Loucy (cell line): ENCODE results near the gene GNPTAB.
A peak's percentile ranks its signal among the peaks of the same experiment; 100 is the strongest.

Experiments used
- H2AFZ ChIP-seq: fragments of 200-600 bp; sonication (generic); 2 replicates; pipeline ENCODE4 v1.6.0; 2016; ENCODE audit warnings: antibody characterized with exemption, mild to moderate bottlenecking, low read length, moderate library complexity
- H3F3A ChIP-seq: fragments of 200-600 bp; 2 replicates; pipeline ENCODE4 v1.6.0; 2016; ENCODE audit warnings: antibody characterized with exemption, low read depth, mild to moderate bottlenecking
- H3K27me3 ChIP-seq: fragments of 200-600 bp; sonication (generic); 2 replicates; pipeline ENCODE4 v1.6.1; 2014; ENCODE audit warnings: low read length, mild to moderate bottlenecking; ENCODE audit not compliant: insufficient read depth, poor library complexity, severe bottlenecking
- H3K36me3 ChIP-seq: fragments of 200-600 bp; sonication (generic); 2 replicates; pipeline ENCODE4 v1.6.1; 2016; ENCODE audit warnings: low read length; ENCODE audit not compliant: insufficient read depth
- H3K4me1 ChIP-seq: fragments of 200-600 bp; sonication (generic); 2 replicates; pipeline ENCODE4 v1.5.1; 2014; ENCODE audit warnings: low read length, mild to moderate bottlenecking; ENCODE audit not compliant: insufficient read depth, poor library complexity, severe bottlenecking
- H3K4me2 ChIP-seq: fragments of 200-600 bp; sonication (generic); 2 replicates; pipeline ENCODE4 v1.6.0; 2014; ENCODE audit warnings: antibody characterized with exemption, low read length, low read depth, mild to moderate bottlenecking; ENCODE audit not compliant: poor library complexity, severe bottlenecking
- H3K4me3 ChIP-seq: fragments of 200-600 bp; sonication (generic); 2 replicates; pipeline ENCODE4 v1.5.1; 2014; ENCODE audit warnings: low read length, mild to moderate bottlenecking, mixed read lengths; ENCODE audit not compliant: poor library complexity, severe bottlenecking
- H3K79me2 ChIP-seq: fragments of 200-600 bp; sonication (generic); 2 replicates; pipeline ENCODE4 v1.6.1; 2014; ENCODE audit warnings: low read length; ENCODE audit not compliant: insufficient read depth
- H3K9ac ChIP-seq: fragments of 200-600 bp; sonication (generic); 2 replicates; pipeline ENCODE4 v1.6.0; 2014; ENCODE audit warnings: mild to moderate bottlenecking, low read depth, low read length, moderate library complexity; ENCODE audit not compliant: poor library complexity, severe bottlenecking
- H3K9me2 ChIP-seq: fragments of 200-600 bp; sonication (generic); replicated peaks from 2 replicates; pipeline ENCODE4 v1.6.1; 2016; ENCODE audit warnings: low read depth, low read length, mixed read lengths
- H3K9me3 ChIP-seq: fragments of 200-600 bp; sonication (generic); 2 replicates; pipeline ENCODE4 v1.6.1; 2014; ENCODE audit warnings: mild to moderate bottlenecking, antibody characterized with exemption, low read length, low read depth; ENCODE audit not compliant: insufficient read depth
- H4K20me1 ChIP-seq: fragments of 200-600 bp; sonication (generic); 2 replicates; pipeline ENCODE4 v1.6.0; 2014; ENCODE audit warnings: antibody characterized with exemption, low read length, mild to moderate bottlenecking; ENCODE audit not compliant: insufficient read depth, poor library complexity, severe bottlenecking
- EZH2phosphoT487 ChIP-seq: fragments of 200-600 bp; IDR thresholded peaks from 2 replicates; pipeline ENCODE4 v1.6.1; 2018; ENCODE audit warnings: antibody characterized with exemption, mild to moderate bottlenecking, moderate library complexity, borderline replicate concordance
- TF ChIP-seq, protein P1 (sequence below): fragments of 200-600 bp; sonication (generic); conservative IDR thresholded peaks from 2 replicates; pipeline ENCODE4 v1.5.1; 2014; ENCODE audit warnings: mild to moderate bottlenecking, antibody characterized with exemption, low read length

GNPTAB gene

DNA sequence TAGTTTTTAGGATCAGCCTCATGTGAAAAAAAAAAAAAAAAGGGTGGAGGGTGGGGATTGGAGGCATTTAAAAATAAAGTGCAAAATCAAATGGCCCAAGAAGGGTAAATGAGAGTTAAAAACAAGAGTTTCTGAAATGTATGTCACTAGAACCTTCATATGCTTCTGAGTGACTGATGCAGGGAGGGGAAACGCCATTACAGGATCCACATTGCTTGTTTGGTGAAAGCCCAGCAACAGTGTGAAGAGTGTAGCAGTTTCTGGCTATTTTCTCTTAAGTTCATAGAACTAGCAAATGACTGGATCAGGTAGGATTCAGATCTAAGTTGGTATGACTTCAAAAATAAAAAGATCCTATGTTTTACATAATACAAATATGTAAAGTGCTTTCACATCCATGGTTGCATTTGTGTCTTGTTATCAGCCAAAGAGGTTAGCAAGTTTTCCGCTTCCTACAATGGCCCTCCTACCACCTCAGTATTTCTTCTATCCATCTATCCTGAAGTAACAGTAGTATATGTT, 130.4 kb downstream of the GNPTAB start:
- H3K79me2 ChIP-seq, result peaks cover 70% of the 10 kb centered on the region
- H3K9ac ChIP-seq, result peak overlapping the region; percentile 83
- no peaks in the 10 kb centered on the region for H3K9me2 ChIP-seq
- H3K27me3 ChIP-seq, result no peaks in the 10 kb centered on the region
- H2AFZ ChIP-seq, result no peak overlapping the region
- H3K4me3 ChIP-seq, result peak overlapping the region; percentile 81
- peaks cover 50% of the 10 kb centered on the region for H3K4me1 ChIP-seq
- H3K4me2 ChIP-seq, result peak overlapping the region; percentile 78
- H4K20me1 ChIP-seq, result peaks cover 30% of the 10 kb centered on the region
- no peaks in the 10 kb centered on the region for H3K36me3 ChIP-seq
- TF ChIP-seq, protein P1, sequence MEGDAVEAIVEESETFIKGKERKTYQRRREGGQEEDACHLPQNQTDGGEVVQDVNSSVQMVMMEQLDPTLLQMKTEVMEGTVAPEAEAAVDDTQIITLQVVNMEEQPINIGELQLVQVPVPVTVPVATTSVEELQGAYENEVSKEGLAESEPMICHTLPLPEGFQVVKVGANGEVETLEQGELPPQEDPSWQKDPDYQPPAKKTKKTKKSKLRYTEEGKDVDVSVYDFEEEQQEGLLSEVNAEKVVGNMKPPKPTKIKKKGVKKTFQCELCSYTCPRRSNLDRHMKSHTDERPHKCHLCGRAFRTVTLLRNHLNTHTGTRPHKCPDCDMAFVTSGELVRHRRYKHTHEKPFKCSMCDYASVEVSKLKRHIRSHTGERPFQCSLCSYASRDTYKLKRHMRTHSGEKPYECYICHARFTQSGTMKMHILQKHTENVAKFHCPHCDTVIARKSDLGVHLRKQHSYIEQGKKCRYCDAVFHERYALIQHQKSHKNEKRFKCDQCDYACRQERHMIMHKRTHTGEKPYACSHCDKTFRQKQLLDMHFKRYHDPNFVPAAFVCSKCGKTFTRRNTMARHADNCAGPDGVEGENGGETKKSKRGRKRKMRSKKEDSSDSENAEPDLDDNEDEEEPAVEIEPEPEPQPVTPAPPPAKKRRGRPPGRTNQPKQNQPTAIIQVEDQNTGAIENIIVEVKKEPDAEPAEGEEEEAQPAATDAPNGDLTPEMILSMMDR, result no peak
- TF ChIP-seq EZH2phosphoT487, result no peak
- H3F3A ChIP-seq, result no peaks in the 10 kb centered on the region
- H3K9me3 ChIP-seq, result no peaks in the 10 kb centered on the region

DNA sequence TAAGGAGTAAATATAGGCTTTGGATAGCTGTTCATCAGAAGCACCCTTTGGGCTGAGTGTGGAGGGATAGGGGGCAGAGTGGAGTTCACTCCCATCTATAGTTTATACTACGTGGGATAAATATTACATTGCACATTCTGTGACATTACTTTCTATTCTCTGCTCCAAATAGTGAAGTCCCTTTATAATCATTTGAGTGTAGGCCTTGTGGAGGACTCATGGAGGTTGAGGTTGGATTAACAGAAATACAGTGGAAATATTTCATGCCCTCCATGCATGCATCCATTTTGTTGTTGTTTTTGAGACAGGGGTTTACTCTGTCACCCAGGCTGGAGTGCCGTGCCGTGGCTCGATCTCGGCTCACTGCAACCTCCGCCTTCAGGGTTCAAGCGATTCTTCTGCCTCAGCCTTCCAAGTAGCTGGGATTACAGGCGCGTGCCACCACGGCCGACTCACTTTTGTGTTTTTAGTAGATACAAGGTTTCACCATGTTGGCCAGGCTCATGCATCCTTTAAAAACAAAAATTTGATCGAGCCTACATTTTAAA, 131.9 kb downstream of the GNPTAB start:
- Histone ChIP-seq H3F3A (no peaks in the 10 kb centered on the region), H3K4me1 (peaks cover 50% of the 10 kb centered on the region), H3K27me3 (no peaks in the 10 kb centered on the region), H3K4me3 (peak overlapping the region; percentile 81), H3K79me2 (peaks cover 69% of the 10 kb centered on the region), H2AFZ (peak overlapping the region; percentile 75; the same call in 1 of the 2 replicates), H3K4me2 (peak overlapping the region; percentile 78), H3K9me3 (no peaks in the 10 kb centered on the region), H4K20me1 (peaks cover 30% of the 10 kb centered on the region), H3K36me3 (no peaks in the 10 kb centered on the region), H3K9me2 (no peaks in the 10 kb centered on the region), H3K9ac (peak overlapping the region; percentile 83)
- TF ChIP-seq EZH2phosphoT487, result no peak
- TF ChIP-seq, protein P1, result peak; percentile 61

DNA sequence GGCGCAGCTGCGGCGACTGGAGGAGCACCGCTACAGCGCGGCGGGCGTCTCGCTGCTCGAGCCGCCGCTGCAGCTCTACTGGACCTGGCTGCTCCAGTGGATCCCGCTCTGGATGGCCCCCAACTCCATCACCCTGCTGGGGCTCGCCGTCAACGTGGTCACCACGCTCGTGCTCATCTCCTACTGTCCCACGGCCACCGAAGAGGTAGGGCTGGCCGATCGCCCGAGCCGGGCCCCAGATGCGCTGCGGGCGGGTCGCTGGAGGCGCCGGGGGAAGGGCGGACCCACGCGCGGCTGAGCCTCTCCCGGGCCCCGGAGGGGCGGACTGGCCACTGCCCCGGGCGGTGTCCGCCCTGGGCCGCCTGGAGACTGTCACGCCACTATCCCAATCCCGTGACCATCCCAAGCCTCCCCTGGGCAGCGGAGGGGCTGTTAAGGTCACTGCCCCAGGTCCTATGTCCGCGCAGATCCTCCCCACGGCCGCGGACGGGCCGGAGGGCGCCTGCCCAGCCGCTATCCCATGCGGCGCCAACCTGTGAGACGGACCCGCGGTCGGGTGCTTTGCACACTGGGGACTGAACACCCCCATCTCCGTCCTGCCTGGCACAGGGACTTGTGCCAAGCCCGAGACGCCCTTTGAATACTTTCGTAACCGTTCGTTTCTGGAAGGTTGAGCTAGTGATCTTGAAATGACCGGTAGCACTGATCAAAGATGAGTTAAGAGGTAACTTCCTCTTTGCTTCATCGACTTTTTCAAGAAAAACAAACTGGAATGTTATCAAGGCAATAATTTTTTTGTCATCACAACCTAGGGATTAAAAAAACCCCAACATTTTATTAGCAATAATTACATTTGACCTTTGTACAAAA, 132.6 kb downstream of the GNPTAB start:
- Histone ChIP-seq H4K20me1 (peaks cover 30% of the 10 kb centered on the region), H3K36me3 (no peaks in the 10 kb centered on the region), H3K4me3 (peak overlapping the region; percentile 81), H3F3A (no peaks in the 10 kb centered on the region), H3K4me1 (peaks cover 44% of the 10 kb centered on the region), H2AFZ (peak overlapping the region; percentile 75), H3K79me2 (peaks cover 62% of the 10 kb centered on the region), H3K27me3 (no peaks in the 10 kb centered on the region), H3K9me2 (no peaks in the 10 kb centered on the region), H3K9me3 (no peaks in the 10 kb centered on the region), H3K9ac (peak overlapping the region; percentile 83), H3K4me2 (peak overlapping the region; percentile 78)
- TF ChIP-seq, protein P1, result no peak
- no peak for TF ChIP-seq EZH2phosphoT487
